HG03565 (cell line): ENCODE measurements around the gene NHLRC2.
"Not testable (repeated sequence)": the region's sequence is repeated elsewhere in the genome, so short reads cannot be mapped to it uniquely, and the experiment has no call there.

Experiments
- ATAC-seq: cut with Tn5 transposase; IDR thresholded peaks from one replicate; pipeline ENCODE4 v1.9.1; 2021; ENCODE audit warnings: mild to moderate bottlenecking, moderate library complexity; ENCODE audit not compliant: unreplicated experiment

NHLRC2 gene

DNA sequence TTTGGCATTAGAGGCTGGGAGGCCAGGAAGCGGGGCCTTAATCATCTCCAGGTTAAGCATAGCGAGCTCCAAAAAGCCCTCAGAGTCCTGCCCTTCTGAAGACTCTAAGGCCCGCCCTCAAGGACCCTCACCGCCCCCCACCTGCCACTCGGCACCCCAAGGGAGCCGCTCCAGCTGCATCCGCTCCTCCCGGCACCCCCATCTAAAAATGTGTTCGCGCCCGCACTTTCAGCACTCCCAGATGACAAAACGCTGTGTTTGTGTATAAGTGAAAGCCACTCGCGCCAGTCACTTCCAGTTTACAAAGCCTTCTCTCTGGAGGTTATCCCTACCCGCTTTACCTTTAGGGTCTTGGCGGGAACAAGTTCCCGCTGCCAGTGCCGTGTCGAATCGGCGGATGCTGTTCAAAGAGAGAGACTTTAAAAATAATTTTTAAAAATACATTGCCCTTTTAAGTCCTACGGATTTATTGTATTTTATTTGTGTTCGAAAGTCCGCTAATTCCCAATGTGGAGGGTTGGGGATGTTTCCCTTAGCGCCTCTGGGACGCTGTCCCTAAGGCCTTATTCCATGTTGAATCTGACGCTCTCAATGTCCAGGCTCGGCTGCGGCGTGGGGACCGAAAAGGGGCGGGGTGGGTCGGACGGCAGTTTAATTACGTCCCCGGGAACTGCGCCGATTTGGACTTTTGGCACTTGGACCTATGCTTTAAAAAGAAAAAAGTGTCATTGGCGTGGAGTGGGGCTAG is at the start of gene NHLRC2, which contains the start of gene DCLRE1A:
Gene NHLRC2 (plus strand): TSS at position 649 of the 748 bp plus-strand sequence. CDS start 212 bp downstream, outside the sequence.
Gene DCLRE1A (minus strand): TSS at position 70 of the 748 bp plus-strand sequence. CDS start 900 bp downstream, outside the sequence.
- ATAC-seq = no peak

DNA sequence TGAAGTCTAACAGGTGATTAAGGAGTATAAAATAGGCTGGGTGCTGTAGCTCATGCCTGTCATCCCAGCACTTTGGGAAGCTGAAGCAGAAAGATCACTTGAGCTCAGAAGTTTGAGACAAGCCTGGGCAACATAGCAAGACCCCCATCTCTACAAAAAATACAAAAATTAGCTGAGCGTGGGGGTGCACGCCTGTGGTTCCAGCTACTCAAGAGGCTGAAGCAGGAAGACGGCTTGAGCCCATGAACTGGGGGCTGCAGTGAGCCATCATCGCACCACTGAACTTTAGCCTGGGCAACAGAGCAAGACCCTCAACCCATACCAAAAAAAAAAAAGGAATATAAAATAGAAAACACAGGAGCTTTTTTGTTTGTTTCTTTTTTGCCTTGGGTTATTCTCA is 48.0 kb upstream of the NHLRC2 start:
- ATAC-seq = no peak

- ATAC-seq = no peak
Measured at GRCh38 chr10:113808168-113808567, 46.3 kb upstream of the NHLRC2 start.

DNA sequence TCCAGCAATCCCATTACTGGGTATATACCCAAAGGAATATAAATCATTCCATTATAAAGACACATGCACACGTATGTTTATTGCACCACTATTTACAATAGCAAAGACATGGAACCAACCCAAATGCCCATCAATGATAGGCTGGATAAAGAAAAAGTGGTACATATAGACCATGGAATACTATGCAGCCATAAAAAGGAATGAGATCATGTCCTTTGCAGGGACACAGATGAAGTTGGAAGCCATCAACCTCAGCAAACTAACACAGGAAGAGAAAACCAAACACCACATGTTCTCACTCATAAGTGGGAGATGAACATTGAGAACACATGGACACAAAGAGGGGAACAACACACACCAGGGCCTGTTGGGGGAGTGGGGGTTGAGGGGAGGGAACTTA is 39.8 kb upstream of the NHLRC2 start:
- ATAC-seq = not testable (repeated sequence)

- no peak for ATAC-seq
Measured at GRCh38 chr10:113819989-113820388, 34.5 kb upstream of the NHLRC2 start.

DNA sequence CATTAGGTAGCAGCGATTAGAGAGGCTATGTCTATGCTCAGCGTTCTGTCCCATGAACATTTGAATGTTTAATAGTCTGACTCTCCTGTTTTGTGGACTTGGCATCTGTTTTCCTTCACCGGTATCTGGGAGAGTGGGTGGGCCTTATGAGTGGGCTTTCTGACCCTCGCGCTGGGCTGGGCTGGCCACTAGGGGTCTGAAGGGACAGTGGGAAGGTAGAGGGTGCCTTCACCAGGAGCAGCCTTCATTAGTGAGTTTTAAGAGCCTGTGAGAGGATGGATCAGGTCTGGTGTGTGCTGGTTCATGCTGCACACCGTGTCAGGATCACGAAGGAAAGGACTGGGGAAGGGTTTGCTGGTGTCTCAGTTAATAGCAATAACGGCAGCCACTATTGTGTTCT is 34.0 kb upstream of the NHLRC2 start:
- no peak for ATAC-seq

DNA sequence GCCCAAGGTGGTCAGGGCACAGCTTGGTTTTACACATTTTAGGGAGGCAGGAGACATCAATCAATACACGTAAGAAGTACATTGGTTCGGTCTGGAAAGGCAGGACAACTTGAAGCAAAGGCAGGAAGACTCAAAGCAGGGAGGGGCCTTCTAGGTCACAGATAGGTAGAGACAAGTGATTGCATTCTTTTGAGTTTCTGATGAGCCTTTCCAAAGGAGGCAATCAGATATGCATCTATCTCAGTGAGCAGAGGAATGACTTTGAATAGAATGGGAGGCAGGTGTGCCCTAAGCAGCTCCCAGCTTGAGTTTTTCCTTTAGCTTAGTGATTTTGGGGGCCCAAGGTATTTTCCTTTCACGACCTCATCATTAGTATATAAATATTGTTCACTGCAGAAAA is 33.2 kb upstream of the NHLRC2 start:
- not testable (repeated sequence) for ATAC-seq

GRCh38 chr10:113822174-113822573 is 32.3 kb upstream of the NHLRC2 start:
- no peak for ATAC-seq

GRCh38 chr10:113823389-113823788 is 31.1 kb upstream of the NHLRC2 start:
- no peak for ATAC-seq

DNA sequence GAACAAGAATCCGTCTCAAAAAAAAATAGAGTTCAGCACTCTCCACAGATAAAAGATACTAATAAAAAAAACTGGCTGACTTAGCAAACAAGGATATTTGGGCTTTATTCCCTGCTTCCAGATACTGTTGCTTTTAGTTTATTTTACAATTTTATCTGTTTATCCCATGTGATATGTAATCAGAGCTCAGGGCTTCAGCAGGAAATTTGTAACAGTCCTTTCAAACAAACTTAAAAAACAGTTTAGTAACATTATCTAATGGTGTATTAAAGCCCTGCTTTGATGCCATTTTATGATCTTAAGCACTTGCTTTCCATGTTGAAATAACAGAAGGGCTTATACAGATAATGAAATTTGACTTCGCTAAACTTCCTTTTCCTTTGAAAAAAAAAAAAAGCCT is 28.7 kb upstream of the NHLRC2 start:
- no peak for ATAC-seq

DNA sequence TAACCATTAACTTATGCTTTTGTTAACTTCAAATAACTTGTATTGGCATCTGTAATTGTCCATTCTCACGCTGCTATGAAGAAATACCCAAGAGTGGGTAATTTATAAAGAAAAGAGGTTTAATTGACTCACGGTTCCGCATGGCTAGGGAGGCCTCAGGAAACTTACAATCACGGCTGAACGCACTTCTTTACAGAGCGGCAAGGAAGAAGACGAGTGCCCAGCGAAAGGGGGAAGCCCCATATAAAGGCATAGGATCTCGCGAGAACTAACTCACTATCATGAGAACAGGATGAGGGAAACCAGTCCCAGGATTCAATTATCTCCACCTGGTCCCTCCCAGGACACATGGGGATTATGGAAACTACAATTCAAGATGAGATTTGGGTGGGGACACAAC is 25.9 kb upstream of the NHLRC2 start:
- ATAC-seq = not testable (repeated sequence)

DNA sequence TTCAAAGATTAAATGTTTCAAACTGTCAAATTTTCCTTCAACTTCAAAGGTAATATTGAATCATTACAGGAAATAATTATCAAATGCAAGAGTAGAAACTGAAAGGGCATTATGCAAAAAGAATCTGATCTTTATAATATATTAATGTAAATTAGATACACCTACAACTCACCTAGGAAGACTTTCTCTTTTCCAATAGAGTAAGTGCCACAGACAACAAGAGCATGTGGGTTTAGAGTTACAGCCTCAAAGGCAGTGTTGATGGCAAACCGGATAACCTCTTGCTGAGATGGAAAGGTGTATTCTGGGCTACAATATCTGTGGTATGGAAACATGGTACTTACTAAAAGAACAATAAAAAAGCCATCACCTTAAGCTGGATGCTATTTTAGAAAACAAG is 12.3 kb upstream of the NHLRC2 start:
- ATAC-seq = no peak

GRCh38 chr10:113843972-113844485 is 10.4 kb upstream of the NHLRC2 start:
- ATAC-seq = no peak

- no peak for ATAC-seq
Measured at GRCh38 chr10:113846036-113846435, 8.4 kb upstream of the NHLRC2 start.

DNA sequence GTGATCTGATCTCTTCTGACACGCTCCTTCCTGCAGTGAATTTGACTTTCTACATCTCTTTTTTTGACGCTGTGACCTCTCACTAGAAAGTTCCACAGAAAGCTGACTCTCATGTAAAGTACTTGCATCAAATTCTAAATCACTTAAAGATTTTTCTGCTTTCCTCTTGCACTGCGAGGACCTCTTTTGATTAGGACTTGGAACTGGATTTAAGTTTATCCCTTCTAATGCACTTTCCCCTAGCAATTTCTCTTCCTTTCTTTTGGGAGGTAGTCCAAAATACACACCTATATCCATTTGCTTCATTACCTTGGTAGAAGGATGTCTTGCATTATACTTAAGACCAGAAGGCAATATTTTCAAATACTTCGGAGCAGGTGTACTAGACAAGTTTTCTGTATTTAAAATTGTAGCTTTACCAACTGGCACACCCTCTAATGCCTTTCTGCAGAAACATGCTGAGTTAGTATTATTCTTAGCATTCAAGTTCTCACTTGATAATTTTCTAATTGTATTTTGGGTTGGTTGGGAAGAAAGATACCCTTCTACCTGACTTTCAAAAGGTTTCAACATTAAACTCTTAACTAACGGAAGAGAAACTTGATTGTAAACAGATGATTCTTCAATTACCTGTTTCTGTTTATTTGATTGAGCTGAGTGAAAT is 5.2 kb upstream of the NHLRC2 start:
- ATAC-seq = no peak

- no peak for ATAC-seq
Measured at GRCh38 chr10:113849946-113850345, 4.5 kb upstream of the NHLRC2 start.

DNA sequence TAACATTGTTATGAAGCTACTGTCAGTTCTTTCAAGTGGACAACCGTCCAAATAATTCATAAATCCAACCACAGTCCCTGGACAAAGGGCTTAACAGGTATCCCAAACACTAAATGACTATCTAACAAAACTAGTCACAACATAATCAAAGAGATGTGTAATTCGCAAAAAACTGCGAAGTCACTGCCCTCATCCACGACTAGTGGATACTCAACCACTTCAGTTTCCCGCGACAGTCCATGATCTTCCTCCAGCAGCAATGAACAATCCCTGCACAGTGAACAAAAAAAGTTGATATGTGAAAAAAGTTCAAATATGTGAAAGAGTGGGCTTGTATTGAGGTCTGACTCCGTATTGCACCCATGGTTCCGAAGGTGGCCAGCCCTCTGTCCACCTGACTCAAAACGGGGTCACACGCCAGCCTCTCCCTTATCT is 866 bp upstream of the NHLRC2 start:
- no peak for ATAC-seq

DNA sequence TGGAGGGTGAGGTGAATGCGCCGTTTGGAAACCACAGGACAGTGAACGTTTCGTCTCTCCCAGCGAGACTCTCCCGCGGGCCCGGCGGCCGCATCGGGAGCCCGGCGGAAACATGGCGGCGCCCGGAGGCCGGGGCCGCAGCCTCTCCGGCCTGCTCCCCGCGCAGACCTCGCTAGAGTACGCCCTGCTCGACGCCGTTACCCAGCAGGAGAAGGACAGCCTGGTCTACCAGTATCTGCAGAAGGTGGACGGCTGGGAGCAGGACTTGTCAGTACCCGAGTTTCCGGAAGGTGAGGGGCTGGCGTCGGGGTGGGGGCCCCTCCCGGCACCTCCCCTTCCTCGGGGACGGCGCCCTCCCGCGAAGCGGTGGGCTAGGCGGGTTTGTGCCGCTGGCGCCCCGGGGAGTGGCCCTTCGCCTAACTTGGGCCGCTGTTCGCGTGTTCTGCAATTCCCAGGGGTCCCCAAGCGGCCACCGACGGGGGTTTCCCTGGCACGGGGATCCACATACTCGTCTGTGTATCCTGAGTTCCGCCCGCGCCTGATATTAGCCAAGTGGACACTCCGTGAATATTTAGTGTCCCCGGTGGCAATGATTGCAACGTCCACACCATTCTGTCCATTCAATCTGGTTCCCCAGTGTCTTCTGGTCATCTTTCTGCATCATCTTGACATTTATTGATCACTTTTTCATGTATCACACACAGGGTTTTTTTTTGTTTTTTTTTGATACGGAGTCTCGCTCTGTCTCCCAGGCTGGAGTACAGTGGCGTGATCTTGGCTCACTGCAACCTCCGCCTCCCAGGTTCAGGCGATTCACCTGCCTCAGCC is 514 bp downstream of the NHLRC2 start:
- no peak for ATAC-seq

DNA sequence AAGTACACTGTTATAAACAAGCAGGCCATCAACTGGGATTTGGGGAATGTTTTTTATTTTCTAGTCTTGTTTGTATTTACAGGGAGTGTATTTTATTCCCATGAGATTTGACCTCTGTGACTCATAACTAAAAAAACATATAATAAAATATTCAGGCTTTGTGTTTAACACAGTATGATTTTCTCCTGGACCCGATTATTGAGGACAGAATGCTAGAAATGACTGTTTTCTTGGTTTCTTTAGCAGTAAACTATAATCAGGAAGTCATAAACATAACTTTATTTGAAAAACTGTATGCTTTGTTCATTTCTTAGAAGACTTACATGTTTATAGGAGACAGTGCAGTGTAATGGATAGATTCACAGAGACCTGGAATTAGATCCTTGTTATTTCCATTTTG is 2.1 kb downstream of the NHLRC2 start:
- ATAC-seq = no peak

- no peak for ATAC-seq
Measured at GRCh38 chr10:113857210-113857609, 2.7 kb downstream of the NHLRC2 start.

- ATAC-seq = no peak
Measured at GRCh38 chr10:113858541-113858940, 4.1 kb downstream of the NHLRC2 start.
